WTC11 (cell line): Measurements from ENCODE around the gene MALAT1. TPM values are rescaled to one million over a fixed set of nuclear protein-coding genes. Genes with fewer than 3 reads are reported as not detected.

Experiments used
- ATAC-seq: fragments of 200-7000 bp; cut with Tn5 transposase; 2 replicates; pipeline ENCODE4 v1.10.0; 2021; ENCODE audit warnings: mild to moderate bottlenecking, moderate library complexity
- CTCF ChIA-PET: fragments of 300-600 bp; sonication (Branson Sonifier 250); formaldehyde crosslinking; loops from one replicate; lab custom pipeline; 2021; ENCODE audit warnings: antibody characterized with exemption; lab: Charles Lee
- POLR2A ChIA-PET: fragments of 350-600 bp; sonication (Branson Sonifier 250); formaldehyde crosslinking; loops from one replicate; lab custom pipeline; 2021; ENCODE audit warnings: antibody characterized with exemption; lab: Charles Lee
- DNase-seq: peaks from one replicate; pipeline ENCODE4 v3.0.0; 2021; ENCODE audit warnings: low spot score
- H3K27ac Mint-ChIP-seq: 2 replicates; pipeline ENCODE4 v1.8.0; 2021; ENCODE audit warnings: mixed read lengths
- H3K27me3 Mint-ChIP-seq: 2 replicates; pipeline ENCODE4 v1.8.0; 2021; ENCODE audit warnings: low read depth, mild to moderate bottlenecking, moderate library complexity, mixed read lengths
- H3K36me3 Mint-ChIP-seq: 2 replicates; pipeline ENCODE4 v1.8.0; 2021; ENCODE audit warnings: mixed read lengths
- H3K4me1 Mint-ChIP-seq: 2 replicates; pipeline ENCODE4 v1.8.0; 2022; ENCODE audit warnings: mixed read lengths
- H3K4me3 Mint-ChIP-seq: 2 replicates; pipeline ENCODE4 v1.8.0; 2021; ENCODE audit warnings: mild to moderate bottlenecking, moderate library complexity, mixed read lengths
- H3K9me3 Mint-ChIP-seq: 2 replicates; pipeline ENCODE4 v1.8.0; 2021; ENCODE audit warnings: mixed read lengths
- ATF1 ChIP-seq: sonication (generic); formaldehyde crosslinking; IDR thresholded peaks from 2 replicates; pipeline ENCODE4 v1.8.1; 2023; ENCODE audit warnings: mild to moderate bottlenecking, moderate library complexity, missing genetic modification reagents
- ETV6 ChIP-seq: sonication (generic); formaldehyde crosslinking; IDR thresholded peaks from 2 replicates; pipeline ENCODE4 v1.8.1; 2022; ENCODE audit warnings: mild to moderate bottlenecking, missing genetic modification reagents
- MXD4 ChIP-seq: fragments of 250-450 bp; sonication (Bioruptor Pico); IDR thresholded peaks from 2 replicates; pipeline ENCODE4 v1.8.0; 2021; ENCODE audit warnings: mild to moderate bottlenecking, moderate library complexity, borderline replicate concordance
- NR2C2 ChIP-seq: sonication (generic); formaldehyde crosslinking; IDR thresholded peaks from 2 replicates; pipeline ENCODE4 v1.8.0; 2022; ENCODE audit warnings: mild to moderate bottlenecking, missing genetic modification reagents
- SP1 ChIP-seq: sonication (generic); formaldehyde crosslinking; conservative IDR thresholded peaks from 2 replicates; pipeline ENCODE4 v1.8.1; 2022; ENCODE audit warnings: missing genetic modification reagents
- TEAD1 ChIP-seq: sonication (generic); formaldehyde crosslinking; IDR thresholded peaks from 2 replicates; pipeline ENCODE4 v1.8.0; 2022; ENCODE audit warnings: mild to moderate bottlenecking, missing genetic modification reagents
- TP53 ChIP-seq: sonication (generic); formaldehyde crosslinking; IDR thresholded peaks from 2 replicates; pipeline ENCODE4 v1.8.1; 2023; ENCODE audit warnings: mild to moderate bottlenecking, missing genetic modification reagents
- ZNF219 ChIP-seq: sonication (generic); formaldehyde crosslinking; IDR thresholded peaks from 2 replicates; pipeline ENCODE4 v1.8.0; 2023; ENCODE audit warnings: missing genetic modification reagents, mild to moderate bottlenecking, borderline replicate concordance
- ZNF416 ChIP-seq: fragments of 250-450 bp; sonication (Bioruptor Pico); IDR thresholded peaks from 2 replicates; pipeline ENCODE4 v1.9.0; 2021; ENCODE audit warnings: mild to moderate bottlenecking, inconsistent platforms
- ZNF423 ChIP-seq: fragments of 250-450 bp; sonication (Bioruptor Pico); IDR thresholded peaks from 2 replicates; pipeline ENCODE4 v2.1.2; 2022; ENCODE audit warnings: mild to moderate bottlenecking, moderate library complexity
- total RNA-seq: library from RNA; stranded (reverse); gene quantifications from 3 replicates; pipeline ENCODE4 v1.2.3, GENCODE V29; 2021
- TF ChIP-seq, protein P1 (sequence below): sonication (generic); formaldehyde crosslinking; IDR thresholded peaks from 2 replicates; pipeline ENCODE4 v1.8.1; 2023; ENCODE audit warnings: mild to moderate bottlenecking, missing genetic modification reagents, moderate library complexity
- TF ChIP-seq, protein P2 (sequence below): sonication (generic); formaldehyde crosslinking; IDR thresholded peaks from 2 replicates; pipeline ENCODE4 v1.8.1; 2023; ENCODE audit warnings: mild to moderate bottlenecking, missing genetic modification reagents
- TF ChIP-seq, protein P3 (sequence below): sonication (generic); formaldehyde crosslinking; IDR thresholded peaks from 2 replicates; pipeline ENCODE4 v1.8.1; 2022; ENCODE audit warnings: mild to moderate bottlenecking, moderate library complexity, missing genetic modification reagents
- TF ChIP-seq, protein P4 (sequence below): sonication (generic); formaldehyde crosslinking; IDR thresholded peaks from 2 replicates; pipeline ENCODE4 v1.8.1; 2023; ENCODE audit warnings: mild to moderate bottlenecking, moderate library complexity, missing genetic modification reagents
- TF ChIP-seq, protein P5 (sequence below): fragments of 200-600 bp; IDR thresholded peaks from 2 replicates; pipeline ENCODE4 v1.8.0; 2022; ENCODE audit warnings: antibody characterized with exemption
- TF ChIP-seq, protein P6 (sequence below): sonication (generic); formaldehyde crosslinking; IDR thresholded peaks from 2 replicates; pipeline ENCODE4 v1.8.1; 2022; ENCODE audit warnings: mild to moderate bottlenecking, missing genetic modification reagents, moderate library complexity, borderline replicate concordance
- TF ChIP-seq, protein P7 (sequence below): sonication (generic); formaldehyde crosslinking; IDR thresholded peaks from 2 replicates; pipeline ENCODE4 v1.8.0; 2022; ENCODE audit warnings: mild to moderate bottlenecking, missing genetic modification reagents
- TF ChIP-seq, protein P8 (sequence below): sonication (generic); formaldehyde crosslinking; IDR thresholded peaks from 2 replicates; pipeline ENCODE4 v1.8.0; 2023; ENCODE audit warnings: missing genetic modification reagents
- TF ChIP-seq, protein P9 (sequence below): sonication (generic); formaldehyde crosslinking; IDR thresholded peaks from 2 replicates; pipeline ENCODE4 v1.8.0; 2022; ENCODE audit warnings: mild to moderate bottlenecking, missing genetic modification reagents
- TF ChIP-seq, protein P10 (sequence below): fragments of 250-450 bp; sonication (Bioruptor Pico); IDR thresholded peaks from 2 replicates; pipeline ENCODE4 v1.9.0; 2021; ENCODE audit warnings: mild to moderate bottlenecking, borderline replicate concordance

Gene MALAT1
- total RNA-seq, 1 experiment from 2014 or later, result 1,830 TPM

DNA sequence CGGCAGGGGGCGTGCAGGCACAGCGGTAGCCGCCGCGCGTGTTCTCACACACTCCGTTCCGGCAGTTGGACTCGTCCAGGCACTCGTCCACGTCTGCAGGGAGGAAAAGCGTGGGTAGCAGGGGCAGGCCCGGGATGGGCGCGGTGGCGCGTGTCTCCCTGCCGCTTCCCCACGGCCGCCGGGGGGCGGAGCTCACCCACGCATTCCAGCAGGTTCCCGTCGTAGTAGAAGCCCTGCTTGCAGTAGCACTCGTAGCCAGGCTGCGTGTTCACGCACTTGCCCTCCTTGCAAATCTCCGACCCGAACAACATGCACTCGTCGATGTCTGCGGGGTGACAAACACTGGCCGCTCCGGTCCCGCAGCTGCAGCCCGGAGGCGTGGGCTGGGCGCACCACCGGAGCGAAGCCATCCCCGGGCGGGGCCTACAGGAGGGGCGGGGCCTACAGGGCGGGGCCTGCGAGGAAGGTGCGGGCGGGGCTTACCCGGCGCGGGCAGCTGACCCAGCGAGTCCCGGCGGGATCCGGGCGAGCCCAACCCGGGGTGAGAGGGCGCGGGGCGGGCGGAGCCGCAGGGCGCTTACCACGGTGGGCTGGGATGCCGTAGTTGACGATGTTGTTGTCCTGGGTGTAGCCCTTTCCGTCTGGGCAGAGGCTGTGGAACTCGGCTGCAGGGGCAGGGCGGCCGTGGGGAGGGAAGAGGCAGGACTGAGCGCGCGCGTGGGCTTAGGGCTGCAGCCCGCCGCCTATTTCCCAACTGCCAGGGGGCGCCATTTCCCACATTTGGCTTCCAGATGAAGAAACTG lies 41.6 kb downstream of the MALAT1 start:
- no peaks in the 10 kb centered on the region for H3K36me3 Mint-ChIP-seq
- peaks cover 60% of the 10 kb centered on the region for H3K27me3 Mint-ChIP-seq
- ATAC-seq (peak; percentile 83), DNase-seq (peak; percentile 93)
- peak overlapping the region; percentile 68 for H3K4me3 Mint-ChIP-seq
- ChIA-PET POLR2A (interaction anchor here (0.6 to 2.1 kb wide), 16 partner anchors 12 to 1261 kb away, joined by 3 to 10 read pairs (median 4); partner anchors contain the start of genes FAM89B, MALAT1, PCNX3 and SCYL1), CTCF (interaction anchor here (0.6 to 10.3 kb wide), 67 partner anchors 9 to 910 kb away, joined by 3 to 271 read pairs (median 4); partner anchors contain the start of genes CDC42EP2, DPF2, EHBP1L1 and FAM89B)
- H3K4me1 Mint-ChIP-seq, result peaks cover 3% of the 10 kb centered on the region
- H3K27ac Mint-ChIP-seq, result no peak overlapping the region
- H3K9me3 Mint-ChIP-seq, result no peaks in the 10 kb centered on the region
- no peak; the same call in 1 of the 2 replicates for TF ChIP-seq ETV6
- TF ChIP-seq, protein P1, sequence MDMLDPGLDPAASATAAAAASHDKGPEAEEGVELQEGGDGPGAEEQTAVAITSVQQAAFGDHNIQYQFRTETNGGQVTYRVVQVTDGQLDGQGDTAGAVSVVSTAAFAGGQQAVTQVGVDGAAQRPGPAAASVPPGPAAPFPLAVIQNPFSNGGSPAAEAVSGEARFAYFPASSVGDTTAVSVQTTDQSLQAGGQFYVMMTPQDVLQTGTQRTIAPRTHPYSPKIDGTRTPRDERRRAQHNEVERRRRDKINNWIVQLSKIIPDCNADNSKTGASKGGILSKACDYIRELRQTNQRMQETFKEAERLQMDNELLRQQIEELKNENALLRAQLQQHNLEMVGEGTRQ (CRISPR knock-in tag), result peak; percentile 68
- TF ChIP-seq NR2C2 (CRISPR knock-in tag), result 0 out of 2 replicates have a peak, but pooled peaks have one; percentile 42
- TF ChIP-seq, protein P2, sequence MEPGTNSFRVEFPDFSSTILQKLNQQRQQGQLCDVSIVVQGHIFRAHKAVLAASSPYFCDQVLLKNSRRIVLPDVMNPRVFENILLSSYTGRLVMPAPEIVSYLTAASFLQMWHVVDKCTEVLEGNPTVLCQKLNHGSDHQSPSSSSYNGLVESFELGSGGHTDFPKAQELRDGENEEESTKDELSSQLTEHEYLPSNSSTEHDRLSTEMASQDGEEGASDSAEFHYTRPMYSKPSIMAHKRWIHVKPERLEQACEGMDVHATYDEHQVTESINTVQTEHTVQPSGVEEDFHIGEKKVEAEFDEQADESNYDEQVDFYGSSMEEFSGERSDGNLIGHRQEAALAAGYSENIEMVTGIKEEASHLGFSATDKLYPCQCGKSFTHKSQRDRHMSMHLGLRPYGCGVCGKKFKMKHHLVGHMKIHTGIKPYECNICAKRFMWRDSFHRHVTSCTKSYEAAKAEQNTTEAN (CRISPR knock-in tag), result 0 out of 2 replicates have a peak, but pooled peaks have one; percentile 39
- TF ChIP-seq, protein P3, sequence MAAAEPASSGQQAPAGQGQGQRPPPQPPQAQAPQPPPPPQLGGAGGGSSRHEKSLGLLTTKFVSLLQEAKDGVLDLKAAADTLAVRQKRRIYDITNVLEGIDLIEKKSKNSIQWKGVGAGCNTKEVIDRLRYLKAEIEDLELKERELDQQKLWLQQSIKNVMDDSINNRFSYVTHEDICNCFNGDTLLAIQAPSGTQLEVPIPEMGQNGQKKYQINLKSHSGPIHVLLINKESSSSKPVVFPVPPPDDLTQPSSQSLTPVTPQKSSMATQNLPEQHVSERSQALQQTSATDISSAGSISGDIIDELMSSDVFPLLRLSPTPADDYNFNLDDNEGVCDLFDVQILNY (CRISPR knock-in tag), result peak; percentile 57
- TF ChIP-seq ZNF423, result peak; percentile 30; the same call in 1 of the 2 replicates
- no peak for TF ChIP-seq MXD4 (CRISPR knock-in tag)
- TF ChIP-seq ATF1, result 0 out of 2 replicates have a peak, but pooled peaks have one; percentile 44
- TF ChIP-seq, protein P4, sequence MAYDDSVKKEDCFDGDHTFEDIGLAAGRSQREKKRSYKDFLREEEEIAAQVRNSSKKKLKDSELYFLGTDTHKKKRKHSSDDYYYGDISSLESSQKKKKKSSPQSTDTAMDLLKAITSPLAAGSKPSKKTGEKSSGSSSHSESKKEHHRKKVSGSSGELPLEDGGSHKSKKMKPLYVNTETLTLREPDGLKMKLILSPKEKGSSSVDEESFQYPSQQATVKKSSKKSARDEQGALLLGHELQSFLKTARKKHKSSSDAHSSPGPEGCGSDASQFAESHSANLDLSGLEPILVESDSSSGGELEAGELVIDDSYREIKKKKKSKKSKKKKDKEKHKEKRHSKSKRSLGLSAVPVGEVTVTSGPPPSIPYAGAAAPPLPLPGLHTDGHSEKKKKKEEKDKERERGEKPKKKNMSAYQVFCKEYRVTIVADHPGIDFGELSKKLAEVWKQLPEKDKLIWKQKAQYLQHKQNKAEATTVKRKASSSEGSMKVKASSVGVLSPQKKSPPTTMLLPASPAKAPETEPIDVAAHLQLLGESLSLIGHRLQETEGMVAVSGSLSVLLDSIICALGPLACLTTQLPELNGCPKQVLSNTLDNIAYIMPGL (CRISPR knock-in tag), result peak; percentile 77
- TF ChIP-seq, protein P5, sequence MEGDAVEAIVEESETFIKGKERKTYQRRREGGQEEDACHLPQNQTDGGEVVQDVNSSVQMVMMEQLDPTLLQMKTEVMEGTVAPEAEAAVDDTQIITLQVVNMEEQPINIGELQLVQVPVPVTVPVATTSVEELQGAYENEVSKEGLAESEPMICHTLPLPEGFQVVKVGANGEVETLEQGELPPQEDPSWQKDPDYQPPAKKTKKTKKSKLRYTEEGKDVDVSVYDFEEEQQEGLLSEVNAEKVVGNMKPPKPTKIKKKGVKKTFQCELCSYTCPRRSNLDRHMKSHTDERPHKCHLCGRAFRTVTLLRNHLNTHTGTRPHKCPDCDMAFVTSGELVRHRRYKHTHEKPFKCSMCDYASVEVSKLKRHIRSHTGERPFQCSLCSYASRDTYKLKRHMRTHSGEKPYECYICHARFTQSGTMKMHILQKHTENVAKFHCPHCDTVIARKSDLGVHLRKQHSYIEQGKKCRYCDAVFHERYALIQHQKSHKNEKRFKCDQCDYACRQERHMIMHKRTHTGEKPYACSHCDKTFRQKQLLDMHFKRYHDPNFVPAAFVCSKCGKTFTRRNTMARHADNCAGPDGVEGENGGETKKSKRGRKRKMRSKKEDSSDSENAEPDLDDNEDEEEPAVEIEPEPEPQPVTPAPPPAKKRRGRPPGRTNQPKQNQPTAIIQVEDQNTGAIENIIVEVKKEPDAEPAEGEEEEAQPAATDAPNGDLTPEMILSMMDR, result peak; percentile 92
- TF ChIP-seq TEAD1, result peak; percentile 21; the same call in 1 of the 2 replicates
- TF ChIP-seq TP53 (CRISPR knock-in tag), result no peak
- TF ChIP-seq, protein P6, sequence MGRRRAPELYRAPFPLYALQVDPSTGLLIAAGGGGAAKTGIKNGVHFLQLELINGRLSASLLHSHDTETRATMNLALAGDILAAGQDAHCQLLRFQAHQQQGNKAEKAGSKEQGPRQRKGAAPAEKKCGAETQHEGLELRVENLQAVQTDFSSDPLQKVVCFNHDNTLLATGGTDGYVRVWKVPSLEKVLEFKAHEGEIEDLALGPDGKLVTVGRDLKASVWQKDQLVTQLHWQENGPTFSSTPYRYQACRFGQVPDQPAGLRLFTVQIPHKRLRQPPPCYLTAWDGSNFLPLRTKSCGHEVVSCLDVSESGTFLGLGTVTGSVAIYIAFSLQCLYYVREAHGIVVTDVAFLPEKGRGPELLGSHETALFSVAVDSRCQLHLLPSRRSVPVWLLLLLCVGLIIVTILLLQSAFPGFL, result no peak
- TF ChIP-seq, protein P7, sequence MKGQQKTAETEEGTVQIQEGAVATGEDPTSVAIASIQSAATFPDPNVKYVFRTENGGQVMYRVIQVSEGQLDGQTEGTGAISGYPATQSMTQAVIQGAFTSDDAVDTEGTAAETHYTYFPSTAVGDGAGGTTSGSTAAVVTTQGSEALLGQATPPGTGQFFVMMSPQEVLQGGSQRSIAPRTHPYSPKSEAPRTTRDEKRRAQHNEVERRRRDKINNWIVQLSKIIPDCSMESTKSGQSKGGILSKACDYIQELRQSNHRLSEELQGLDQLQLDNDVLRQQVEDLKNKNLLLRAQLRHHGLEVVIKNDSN (CRISPR knock-in tag), result peak; percentile 31; the same call in 1 of the 2 replicates
- TF ChIP-seq, protein P8, sequence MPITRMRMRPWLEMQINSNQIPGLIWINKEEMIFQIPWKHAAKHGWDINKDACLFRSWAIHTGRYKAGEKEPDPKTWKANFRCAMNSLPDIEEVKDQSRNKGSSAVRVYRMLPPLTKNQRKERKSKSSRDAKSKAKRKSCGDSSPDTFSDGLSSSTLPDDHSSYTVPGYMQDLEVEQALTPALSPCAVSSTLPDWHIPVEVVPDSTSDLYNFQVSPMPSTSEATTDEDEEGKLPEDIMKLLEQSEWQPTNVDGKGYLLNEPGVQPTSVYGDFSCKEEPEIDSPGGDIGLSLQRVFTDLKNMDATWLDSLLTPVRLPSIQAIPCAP (CRISPR knock-in tag), result no peak
- TF ChIP-seq, protein P9, sequence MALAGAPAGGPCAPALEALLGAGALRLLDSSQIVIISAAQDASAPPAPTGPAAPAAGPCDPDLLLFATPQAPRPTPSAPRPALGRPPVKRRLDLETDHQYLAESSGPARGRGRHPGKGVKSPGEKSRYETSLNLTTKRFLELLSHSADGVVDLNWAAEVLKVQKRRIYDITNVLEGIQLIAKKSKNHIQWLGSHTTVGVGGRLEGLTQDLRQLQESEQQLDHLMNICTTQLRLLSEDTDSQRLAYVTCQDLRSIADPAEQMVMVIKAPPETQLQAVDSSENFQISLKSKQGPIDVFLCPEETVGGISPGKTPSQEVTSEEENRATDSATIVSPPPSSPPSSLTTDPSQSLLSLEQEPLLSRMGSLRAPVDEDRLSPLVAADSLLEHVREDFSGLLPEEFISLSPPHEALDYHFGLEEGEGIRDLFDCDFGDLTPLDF (CRISPR knock-in tag), result 0 out of 2 replicates have a peak, but pooled peaks have one; percentile 22
- peak; percentile 78; the same call in 1 of the 2 replicates for TF ChIP-seq SP1 (CRISPR knock-in tag)
- TF ChIP-seq ZNF219 (CRISPR knock-in tag), result no peak
- peak; percentile 57; the same call in 1 of the 2 replicates for TF ChIP-seq ZNF416 (CRISPR knock-in tag)
- TF ChIP-seq, protein P10, sequence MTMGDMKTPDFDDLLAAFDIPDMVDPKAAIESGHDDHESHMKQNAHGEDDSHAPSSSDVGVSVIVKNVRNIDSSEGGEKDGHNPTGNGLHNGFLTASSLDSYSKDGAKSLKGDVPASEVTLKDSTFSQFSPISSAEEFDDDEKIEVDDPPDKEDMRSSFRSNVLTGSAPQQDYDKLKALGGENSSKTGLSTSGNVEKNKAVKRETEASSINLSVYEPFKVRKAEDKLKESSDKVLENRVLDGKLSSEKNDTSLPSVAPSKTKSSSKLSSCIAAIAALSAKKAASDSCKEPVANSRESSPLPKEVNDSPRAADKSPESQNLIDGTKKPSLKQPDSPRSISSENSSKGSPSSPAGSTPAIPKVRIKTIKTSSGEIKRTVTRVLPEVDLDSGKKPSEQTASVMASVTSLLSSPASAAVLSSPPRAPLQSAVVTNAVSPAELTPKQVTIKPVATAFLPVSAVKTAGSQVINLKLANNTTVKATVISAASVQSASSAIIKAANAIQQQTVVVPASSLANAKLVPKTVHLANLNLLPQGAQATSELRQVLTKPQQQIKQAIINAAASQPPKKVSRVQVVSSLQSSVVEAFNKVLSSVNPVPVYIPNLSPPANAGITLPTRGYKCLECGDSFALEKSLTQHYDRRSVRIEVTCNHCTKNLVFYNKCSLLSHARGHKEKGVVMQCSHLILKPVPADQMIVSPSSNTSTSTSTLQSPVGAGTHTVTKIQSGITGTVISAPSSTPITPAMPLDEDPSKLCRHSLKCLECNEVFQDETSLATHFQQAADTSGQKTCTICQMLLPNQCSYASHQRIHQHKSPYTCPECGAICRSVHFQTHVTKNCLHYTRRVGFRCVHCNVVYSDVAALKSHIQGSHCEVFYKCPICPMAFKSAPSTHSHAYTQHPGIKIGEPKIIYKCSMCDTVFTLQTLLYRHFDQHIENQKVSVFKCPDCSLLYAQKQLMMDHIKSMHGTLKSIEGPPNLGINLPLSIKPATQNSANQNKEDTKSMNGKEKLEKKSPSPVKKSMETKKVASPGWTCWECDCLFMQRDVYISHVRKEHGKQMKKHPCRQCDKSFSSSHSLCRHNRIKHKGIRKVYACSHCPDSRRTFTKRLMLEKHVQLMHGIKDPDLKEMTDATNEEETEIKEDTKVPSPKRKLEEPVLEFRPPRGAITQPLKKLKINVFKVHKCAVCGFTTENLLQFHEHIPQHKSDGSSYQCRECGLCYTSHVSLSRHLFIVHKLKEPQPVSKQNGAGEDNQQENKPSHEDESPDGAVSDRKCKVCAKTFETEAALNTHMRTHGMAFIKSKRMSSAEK (CRISPR knock-in tag), result no peak
